AG09319 (cell line): ENCODE results near the gene FGF5.
A peak's percentile ranks its signal among the peaks of the same experiment; 100 is the strongest.

Experiments used
- DNase-seq: peaks from one replicate; pipeline ENCODE4 v3.0.0-alpha.2; 2010; ENCODE audit warnings: low read depth; ENCODE audit errors: extremely low read depth
- CTCF ChIP-seq: IDR thresholded peaks from 2 replicates; pipeline ENCODE4 v1.5.1; 2011; ENCODE audit warnings: low read depth, mild to moderate bottlenecking, inconsistent platforms, low read length, moderate library complexity

FGF5 gene

GRCh38 chr4:80335554-80336358, 69.3 kb downstream of the FGF5 start, which contains the start of gene CFAP299:
CFAP299 (plus strand) TSS chr4:80335730.
- DNase-seq: peak; percentile 66
- peak; percentile 66 for TF ChIP-seq CTCF

GRCh38 chr4:80336582-80336981, 70.1 kb downstream of the FGF5 start:
- TF ChIP-seq CTCF: peak; percentile 52
- DNase-seq: no peak

DNA sequence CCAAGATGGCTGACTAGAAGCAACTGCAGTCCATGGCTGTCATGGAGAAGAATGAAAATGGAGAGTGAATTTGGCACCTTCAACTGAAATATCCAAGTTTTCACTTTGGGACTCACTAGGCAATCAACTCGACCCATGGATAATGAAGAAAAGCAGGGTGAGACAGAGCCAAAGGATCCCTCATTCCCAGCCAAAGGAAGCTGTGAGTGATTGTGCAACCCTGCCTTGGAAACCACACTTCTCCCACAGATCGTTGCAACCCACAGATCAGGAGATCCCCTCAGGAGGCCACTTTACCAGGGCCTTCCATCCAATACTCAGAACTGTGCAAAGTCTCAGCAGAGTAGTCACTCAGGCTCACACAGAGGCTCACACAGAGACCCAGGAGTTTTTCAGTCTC, 73.6 kb downstream of the FGF5 start:
- no peak for DNase-seq
- TF ChIP-seq CTCF: no peak
